Stimulated activated CD8-positive, alpha-beta memory T cell treated with anti-CD3 and anti-CD28 coated beads, Interleukin-12 subunit alpha, Interleukin-12 subunit beta, amount 100 ng/mL, for 24 hours (primary cell): Measurements from ENCODE around the gene OSBPL3.

Experiments used
- DNase-seq: peaks from one replicate; pipeline ENCODE4 v3.0.0-alpha.2; 2020; ENCODE audit errors: extremely low read depth

OSBPL3 gene

DNA sequence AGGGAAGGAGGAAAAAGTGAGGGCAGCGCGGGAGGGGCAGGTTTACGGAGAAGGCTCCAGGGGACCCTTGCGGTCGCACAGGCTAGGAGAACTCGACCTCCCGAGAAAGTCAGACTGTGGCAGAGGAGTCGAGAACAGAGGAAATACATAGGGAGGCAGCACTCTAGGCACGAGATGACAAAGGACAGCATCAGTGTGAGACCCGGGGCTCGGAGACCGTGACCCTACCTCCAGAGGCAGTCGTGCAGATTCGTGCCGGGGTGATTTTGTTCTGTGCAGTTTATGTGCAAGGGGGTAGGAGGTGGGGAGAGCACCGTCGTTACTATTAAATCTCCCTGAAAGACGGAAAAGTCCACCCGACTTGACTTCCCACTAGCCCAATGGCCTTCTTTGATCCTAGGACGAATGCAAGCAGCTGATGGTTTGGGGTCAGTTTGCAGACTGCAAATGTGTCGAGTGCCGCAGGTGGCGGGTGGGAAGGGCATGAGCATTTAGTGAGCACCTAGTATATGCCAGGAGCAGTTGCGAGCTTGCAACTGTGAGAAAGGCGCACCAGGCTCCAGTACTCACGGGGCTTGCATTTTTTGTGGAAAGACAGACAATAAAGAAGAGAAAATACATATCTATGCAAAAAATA, 674 bp upstream of the OSBPL3 start:
- DNase-seq, result no peak

DNA sequence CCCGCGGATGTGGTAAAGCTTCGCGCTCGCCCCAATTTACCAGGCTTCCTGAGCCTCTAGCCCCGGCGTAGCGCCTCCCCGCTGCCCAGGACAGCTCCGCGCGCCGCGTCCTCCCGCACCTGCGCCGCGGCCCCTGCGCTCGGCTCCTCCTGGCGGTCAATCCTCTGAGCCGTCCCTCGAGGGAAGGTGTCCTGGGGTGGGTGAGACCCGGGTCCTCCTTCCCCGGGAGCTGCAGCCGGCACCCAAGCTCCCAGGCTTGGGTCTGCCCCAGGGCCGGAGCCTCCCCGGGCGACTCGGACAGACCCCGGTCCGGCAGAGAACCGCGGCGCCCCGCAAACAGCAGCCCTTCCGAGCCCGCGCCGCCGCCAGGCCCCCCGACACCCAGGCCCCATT, 512 bp downstream of the OSBPL3 start:
- DNase-seq, result no peak

DNA sequence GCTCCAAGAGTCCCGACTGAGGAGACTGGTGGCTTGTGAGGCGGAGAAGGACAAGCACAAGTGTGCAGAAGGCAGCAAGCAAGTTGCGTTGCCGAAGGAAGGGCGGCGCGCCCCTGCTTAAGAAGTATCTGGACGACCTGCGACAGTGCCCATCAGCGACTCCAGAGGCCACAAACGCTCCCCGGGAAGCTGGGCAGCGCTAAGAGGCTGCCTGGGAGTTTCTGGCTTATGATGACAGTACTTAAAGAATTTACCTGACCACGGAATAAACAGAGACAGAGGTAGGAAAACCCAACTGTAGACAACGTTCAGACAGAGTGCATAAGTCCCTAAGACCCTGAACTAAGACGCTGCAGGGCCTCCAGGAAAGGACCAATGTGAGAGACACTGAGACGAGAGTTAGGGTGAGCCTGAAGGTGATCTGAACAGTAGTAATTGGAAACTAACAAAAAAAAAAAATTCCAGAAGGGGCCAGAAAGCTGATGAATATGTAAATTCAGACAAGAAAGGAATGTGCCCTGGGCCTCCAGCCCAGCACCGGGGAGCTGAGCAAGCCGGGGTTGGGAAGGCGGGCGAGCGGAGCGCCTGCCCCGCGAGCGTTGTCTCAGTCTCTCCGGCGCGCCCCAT, 1.0 kb downstream of the OSBPL3 start:
- no peak for DNase-seq

DNA sequence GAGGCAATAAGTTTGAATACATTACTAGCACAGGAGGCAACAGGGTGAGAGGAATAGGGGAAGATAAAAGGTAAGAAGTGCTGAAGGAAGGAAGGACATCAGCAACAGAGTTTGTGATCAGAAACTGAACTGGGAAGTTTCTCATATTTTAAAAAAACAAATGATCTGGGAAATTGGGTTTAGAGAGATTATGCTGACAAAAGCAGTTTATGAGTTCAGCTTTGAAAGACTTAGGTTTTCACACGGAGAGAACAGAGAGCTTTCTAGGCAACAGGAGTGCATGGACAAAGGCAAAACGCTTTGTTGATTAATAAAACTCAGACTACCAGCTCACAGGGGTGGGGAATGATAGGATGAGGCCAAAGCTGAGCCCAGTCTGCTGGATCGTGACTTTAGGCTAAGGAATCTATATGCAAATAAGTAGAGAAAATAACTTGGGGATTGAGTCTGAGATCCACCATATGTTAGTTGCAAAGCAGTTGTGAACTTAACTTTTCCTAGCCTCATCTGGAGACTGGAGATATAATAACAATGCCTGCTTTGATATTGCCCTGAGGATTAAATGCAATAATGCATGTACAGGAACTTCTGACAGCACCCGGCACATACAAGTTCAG, 4.2 kb downstream of the OSBPL3 start:
- no peak for DNase-seq

DNA sequence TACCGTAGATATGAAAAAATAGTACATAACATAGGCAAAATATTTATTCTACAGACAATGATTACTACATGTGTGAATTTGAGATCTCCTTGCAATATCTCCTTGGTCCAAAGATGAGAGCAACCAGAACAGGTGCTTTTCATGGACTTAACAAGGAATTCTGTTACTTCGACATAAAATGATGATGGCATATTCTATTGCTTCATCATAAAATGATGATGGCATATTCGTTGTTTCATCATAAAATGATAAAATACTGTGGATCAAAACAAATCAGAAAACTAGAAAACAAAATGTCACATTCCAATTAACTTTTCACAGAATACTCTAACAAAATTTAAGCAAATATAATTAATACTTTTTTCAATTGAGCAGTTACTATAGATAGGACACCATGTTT, 4.8 kb downstream of the OSBPL3 start:
- no peak for DNase-seq

DNA sequence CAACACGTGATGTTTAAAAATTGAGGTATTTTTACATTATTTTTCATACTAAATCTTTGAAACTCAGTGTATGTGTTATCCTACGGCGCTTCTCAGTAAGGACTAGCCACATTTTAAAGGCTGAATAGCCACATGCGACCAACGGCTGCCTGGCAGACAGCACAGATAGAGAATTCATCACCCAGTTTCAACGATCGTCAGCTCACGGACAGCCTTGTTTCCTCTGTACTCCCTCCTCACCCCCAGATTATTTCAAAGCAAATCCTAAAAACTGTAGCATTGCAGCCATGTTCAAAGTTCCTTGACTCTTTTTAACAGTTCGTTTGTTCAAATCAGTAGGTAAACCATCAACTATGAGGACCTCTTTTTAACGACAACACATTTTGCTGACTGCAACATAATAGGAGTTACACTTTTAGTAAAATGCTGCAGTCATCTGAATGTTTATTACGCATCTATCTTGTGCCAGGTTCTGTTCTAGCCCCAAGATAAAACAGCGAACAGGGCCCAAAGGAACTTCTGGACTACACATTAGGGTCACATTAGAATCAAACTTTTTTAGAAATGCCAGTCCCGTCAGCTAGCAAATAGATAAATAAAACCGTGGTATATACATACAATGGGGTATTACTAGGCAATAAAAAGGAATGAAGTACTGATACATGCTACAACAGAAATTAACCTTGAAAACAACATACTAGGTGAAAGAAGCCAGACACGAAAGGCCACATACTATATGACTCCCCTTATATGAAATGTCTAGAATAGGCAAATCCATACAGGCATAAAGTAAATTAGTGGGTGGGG, 5.7 kb downstream of the OSBPL3 start:
- no peak for DNase-seq

DNA sequence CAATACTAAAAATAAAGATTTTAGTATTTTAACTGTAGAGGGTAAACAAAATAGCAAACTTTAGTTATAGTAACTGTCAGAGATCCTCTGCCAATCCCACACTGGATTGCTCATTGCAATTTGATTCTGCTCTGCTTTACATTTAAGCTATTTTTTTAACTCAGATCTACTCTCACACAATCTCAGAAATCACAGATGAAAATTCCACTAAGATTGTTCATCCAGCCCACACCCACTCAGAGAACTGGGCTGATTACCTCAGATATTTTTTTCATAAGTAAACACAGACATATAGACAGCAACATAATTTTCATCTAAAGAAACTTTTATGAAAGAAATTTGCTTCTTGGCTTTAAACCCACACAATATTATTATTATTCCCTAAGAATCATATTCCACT, 7.0 kb downstream of the OSBPL3 start:
- DNase-seq, result no peak

DNA sequence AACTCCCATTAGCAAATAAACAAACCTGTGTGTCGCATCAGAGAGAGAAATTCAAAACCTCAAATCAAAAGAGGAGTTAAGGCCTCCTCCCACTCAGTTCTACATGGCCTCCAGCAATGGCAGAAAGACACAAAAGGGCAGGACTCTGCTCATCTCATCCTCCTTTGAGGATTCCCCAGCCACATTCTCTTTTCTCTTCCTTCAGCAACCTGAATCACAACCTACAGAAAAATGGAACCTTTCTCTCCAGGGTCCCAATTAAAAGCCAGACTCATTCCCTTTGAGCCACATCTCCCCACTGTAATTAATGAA, 7.9 kb downstream of the OSBPL3 start:
- no peak for DNase-seq

DNA sequence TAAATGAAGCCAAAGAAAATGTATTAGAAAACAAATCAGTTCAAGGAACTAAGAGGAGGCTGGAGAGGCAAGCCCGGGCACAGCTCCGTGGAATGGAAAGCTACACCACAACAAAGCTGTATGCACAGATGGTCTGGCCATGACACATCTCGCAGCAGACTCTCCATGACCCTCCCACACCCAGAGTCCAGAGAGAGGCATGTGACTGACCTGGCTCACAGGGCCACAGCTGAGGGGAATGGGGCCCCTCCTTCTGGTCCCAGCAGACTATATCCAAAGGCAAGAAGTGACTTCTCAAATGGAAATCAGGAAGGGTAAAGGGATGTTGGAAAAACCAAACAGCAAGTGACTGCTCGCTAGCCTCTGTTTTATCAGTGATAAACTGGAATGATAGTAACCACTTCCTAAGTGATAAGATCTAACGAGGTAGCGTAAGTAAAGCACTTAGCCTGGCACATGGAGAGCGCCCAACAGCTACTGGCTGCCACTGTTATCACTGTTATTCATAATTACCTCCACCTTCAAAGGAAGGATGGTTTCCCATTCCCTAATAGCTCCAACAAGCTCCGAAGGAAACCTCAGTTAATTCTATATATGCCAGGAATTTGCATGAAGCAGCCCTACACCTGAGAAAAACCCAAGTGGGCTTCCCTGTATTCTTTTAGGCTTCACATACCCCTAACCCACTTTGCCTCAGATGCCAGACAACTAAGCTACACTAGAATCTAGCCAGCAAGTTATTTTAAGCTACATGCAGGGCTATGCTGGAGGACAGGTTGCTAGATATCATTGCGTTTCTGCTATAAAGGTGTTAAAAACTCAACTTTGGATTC, 8.4 kb downstream of the OSBPL3 start:
- DNase-seq, result no peak

DNA sequence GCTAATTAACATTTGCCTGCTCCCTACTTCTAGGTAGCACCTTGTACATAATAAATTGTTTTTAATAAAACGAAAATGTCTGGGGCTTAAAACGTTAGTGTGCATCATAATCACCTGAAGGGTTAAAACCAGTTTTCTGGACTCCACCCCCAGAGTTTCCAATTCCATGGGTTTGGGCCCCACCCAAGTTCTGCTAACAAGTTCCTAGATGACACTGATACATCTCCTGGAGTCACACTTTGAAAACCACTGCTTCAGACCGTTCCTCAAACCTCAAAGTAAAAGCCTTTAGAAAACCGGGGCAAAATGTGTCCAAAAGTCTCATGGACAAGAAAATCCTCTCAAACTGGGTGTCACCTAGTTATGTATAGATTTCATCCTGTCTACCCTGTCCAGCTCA, 9.3 kb downstream of the OSBPL3 start:
- DNase-seq, result no peak

DNA sequence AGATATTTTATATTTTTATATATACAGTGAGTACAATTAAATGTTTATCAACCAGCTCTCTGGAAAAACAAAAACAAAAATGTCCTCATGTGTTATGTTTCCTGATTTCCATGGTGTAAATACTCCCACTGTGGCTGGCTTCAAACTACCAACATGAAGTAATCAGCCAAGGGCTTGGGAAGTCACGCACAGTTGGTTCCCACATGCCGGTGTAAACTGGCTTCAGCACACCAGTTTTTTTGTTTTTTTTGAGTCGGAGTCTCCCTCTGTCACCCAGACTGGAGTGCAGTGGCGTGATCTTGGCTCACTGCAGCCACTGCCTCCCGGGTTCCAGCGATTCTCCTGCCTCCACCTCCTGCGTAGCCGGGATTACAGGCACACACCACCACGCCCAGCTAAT, 11.8 kb downstream of the OSBPL3 start:
- no peak for DNase-seq

DNA sequence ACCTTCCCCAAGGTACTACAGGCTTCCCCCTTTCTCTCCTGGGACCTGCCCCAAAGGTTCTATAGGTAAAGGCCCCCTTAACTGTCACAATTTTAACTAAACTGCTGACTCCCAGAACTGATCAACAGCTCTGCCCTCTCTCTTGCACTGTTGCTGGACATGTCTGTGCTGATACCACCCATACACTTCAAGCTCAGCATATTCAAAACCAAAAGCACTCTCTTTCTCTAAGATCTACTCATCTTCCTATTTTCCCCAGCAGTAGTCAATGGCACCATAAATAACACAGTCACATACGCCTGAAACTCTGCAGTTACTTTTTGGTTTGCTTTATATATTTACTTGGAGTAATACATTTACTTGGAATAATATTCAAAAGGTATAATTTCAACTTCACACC, 12.3 kb downstream of the OSBPL3 start:
- no peak for DNase-seq

DNA sequence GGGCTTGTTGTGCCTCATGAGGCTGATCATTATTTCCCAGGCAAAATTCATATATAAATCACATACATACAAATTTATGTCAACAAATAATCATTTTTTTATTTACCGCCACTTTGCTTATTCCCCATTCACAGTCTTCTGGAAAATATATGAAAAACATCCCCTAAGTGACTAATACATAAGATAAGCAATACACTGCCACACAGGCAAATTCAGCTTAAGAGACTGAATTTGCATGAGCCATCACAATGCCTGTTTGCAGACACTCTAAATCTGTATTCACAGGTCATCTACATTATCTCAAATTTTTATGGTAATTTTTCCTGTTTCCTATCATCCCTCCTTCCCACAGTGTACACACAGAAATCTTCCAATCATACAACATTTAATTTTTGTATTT, 13.2 kb downstream of the OSBPL3 start:
- no peak for DNase-seq

DNA sequence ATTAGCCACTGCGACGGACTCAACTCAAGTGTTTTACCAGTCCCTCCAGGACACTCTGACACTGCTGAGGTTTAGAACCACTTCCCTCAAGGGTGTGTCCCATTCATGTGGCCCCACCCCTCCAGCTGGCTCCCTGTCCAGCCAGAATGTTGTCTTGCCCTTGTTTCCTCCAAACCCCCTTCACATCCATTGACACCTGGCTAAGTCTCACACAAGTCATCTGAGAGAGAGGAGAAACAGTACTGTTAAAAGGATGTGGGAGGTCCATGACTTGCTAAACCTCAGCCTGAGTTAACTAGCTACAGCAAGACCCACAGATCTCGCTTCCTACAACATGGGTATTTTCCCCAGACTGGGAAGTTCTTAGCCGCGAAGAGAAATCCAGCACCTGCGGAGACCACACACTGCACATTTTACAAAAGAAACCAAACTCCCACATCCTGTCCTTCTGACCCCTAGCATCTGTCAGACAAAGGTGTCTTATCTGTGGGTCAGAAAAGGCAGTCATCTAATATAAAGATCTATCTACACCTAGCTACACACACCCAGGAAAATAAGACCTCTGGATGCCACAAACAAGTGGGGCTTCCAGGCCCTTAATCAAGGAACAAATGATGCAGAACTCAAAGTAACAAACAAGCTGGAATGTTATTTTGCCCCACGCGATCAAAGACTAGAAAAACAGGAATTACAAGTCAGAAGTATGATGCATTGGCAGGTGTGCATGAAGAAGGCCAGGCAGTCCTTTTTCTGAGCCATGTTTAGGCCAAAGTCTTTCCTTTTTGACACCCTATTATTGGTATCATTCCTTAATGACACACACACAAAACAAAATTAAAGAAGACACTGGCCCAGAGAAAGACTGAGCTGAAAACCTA, 13.9 kb downstream of the OSBPL3 start:
- no peak for DNase-seq

DNA sequence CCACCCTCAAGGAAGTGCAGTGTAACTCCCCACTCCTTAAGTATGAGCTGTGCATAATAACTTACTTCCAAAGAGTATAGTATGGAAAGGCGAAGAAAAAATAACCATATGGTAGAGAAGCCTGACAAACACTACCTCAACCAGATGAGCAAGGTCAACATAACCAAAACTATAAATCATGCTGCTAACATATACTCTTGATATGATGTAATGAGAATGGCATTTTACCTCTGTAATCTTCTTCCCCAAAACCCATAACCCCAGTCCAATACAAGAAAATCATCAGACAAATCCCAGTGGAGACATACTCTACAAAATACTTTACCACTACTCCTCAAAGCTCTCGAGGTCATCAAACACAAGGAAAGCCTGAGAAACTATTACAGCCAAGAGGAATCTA, 15.8 kb downstream of the OSBPL3 start:
- no peak for DNase-seq

DNA sequence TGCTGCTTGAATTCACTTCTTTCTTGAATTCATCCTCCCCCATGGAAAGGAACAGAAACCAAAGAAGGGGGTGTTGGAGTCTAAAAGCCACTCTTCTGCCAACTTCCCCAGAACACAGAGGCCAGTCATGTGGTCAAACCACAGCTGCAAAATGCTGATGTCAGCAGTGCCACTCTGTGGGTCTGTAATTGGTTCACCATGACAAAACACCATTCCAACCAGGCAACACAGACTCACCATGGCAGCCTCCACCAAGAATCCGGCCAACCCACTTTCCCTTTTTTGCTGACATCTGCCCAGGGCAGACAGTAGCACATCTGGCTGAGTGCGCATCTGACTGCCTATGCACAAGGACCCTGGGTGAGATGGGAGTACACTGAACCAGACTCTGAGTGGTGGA, 16.8 kb downstream of the OSBPL3 start:
- DNase-seq, result no peak

DNA sequence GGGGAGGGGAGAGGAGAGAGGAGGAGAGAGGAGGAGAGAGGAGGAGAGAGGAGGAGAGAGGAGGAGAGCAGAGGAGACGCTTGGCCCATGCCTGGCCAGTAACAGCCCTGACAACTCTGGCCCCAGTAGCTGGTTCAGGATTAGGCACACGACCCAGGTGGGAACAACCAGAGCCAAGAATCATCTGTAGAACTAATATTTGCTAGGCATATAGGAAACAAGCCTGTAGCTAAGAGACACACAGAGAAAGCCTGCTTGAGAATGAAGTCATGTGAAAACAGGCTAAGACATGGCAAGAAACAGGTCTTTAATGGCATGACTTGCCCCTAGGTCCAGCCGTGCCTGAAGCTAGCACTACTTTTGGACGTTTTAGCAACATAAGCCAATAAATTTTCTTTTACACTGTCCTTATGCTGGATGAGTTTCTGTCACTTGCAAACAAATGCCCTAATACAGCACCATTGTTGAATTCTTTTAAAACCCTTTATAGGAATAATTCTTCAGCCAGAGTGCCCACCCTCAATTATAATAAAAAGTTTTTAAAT, 17.5 kb downstream of the OSBPL3 start:
- DNase-seq, result no peak

DNA sequence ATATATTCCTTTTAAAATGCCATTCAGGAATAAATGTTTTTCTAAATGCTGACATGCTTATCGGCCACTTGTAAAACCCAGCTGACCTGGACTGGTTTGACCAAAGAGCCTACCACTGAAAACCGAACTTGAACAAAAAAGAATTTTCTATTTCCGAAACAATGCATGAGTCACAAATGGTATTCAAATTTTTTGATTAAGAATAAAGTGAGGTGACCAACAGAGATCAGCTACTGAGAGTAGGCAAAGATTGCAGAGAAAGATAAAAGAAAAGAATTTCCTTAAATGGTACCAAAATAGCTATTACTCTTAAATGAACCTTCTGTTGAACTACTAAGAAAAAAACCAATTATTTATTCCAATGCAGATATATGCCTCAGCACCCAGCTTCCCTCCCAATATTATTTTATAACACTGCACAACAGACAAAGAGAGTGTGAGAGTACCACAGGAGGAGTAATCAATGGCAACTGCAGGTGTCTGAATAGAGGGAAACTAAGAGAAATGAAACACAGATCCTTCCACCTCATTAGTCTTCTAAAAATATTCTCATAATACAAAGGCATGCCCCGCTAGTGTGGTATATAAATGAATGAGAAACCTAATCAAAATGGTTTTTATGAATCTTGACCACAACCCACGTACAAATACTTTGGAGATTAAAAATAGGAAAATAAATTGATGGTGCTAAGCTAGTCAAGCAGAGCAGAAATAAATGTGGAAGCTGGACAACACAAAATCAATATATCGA, 20.1 kb downstream of the OSBPL3 start:
- DNase-seq, result no peak

DNA sequence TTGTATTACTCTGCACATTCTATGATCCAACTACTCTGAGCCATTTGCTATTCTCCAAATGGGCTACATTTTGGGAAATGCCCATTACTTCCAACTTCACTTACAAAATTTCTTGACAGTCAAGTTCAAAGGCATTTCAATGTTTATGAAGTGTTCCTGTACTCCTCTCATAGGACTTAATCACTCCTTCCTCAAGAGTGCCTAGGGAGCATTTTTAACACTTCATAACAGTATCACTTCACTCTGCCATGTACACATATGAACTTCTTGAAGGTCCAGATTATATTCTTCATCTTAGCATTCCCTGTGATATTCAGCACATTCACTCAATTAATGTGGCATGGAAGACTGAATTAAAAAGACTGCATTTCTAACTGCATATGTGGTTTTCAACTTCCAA, 21.6 kb downstream of the OSBPL3 start:
- DNase-seq, result no peak

DNA sequence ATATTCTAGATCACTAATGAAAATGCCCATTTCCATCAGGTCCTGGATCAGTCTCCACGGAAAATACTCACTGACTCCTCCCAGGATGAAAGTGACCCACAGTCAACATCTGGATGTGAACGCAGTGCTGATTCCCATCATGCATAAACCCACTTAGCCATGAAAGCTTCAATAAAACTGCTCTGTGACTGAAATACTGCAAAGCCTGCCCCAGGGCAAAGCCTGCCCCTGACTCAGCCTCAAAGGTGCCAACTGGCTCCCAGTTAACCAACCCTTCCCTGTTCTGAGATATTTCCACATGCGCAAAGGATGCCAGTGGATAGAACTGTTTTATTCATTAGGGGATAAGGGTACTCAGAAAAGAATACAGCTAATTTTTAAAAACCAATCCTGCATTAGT, 24.0 kb downstream of the OSBPL3 start:
- no peak for DNase-seq
